ENCODE measurements around the gene DCAF12. TPM values are rescaled to one million over a fixed set of nuclear protein-coding genes. Genes with fewer than 3 reads are reported as not detected.

Gene DCAF12
- total RNA-seq, 2 experiments from 2014 or later, result 5.4 to 5.9 TPM

GRCh38 chr9:34170237-34170991 lies 43.9 kb upstream of the DCAF12 start:
- Histone ChIP-seq H3K27ac (ENCODE audit: low read depth in 1 of 2, low read length in 2 of 2) (no peak overlapping the region), H3K4me1 (ENCODE audit: insufficient read depth, low read length) (peaks cover 15% of the 10 kb centered on the region), H3K4me3 (ENCODE audit: low read length) (no peak overlapping the region), H3K36me3 (ENCODE audit: insufficient read depth, low read length) (no peaks in the 10 kb centered on the region), H3K27me3 (ENCODE audit: control insufficient read depth in 1 of 2, insufficient read depth in 2 of 2, low read length in 2 of 2) (no peaks in the 10 kb centered on the region), H3K9me3 (ENCODE audit: control insufficient read depth in 1 of 2, insufficient read depth in 1 of 2, low read length in 2 of 2) (no peaks in the 10 kb centered on the region)
- peaks cover 14% of the 10 kb centered on the region for H3K4me1 Mint-ChIP-seq (ENCODE audit: low read depth)
- H3K27me3 Mint-ChIP-seq, result no peaks in the 10 kb centered on the region
- intact Hi-C loops (cut with DNase I, micrococcal nuclease), result loop anchor here in 1 of 2 experiments (10.0 kb wide), 1 partner anchor 204 kb away; the partner anchor contains the start of gene MYORG
- CTCF ChIA-PET, result interaction anchor here (0.7 to 1.3 kb wide), 2 partner anchors 41 to 1370 kb away, joined by 3 to 5 read pairs; no protein-coding TSS in a partner anchor
- POLR2A ChIA-PET, result interaction anchor here (0.6 to 1.3 kb wide), 3 partner anchors 9 to 66 kb away, joined by 3 to 7 read pairs (median 4); partner anchors contain the start of gene UBAP1
- no peak for ATAC-seq (ENCODE audit: poor library complexity)
- no peaks in the 10 kb centered on the region for H3K9me3 Mint-ChIP-seq
- DNase-seq, result no peak
- H3K36me3 Mint-ChIP-seq (ENCODE audit: low read depth), result no peaks in the 10 kb centered on the region
- no peak overlapping the region for H3K27ac Mint-ChIP-seq
- H3K4me3 Mint-ChIP-seq, result no peak overlapping the region
- TF ChIP-seq, protein P1, sequence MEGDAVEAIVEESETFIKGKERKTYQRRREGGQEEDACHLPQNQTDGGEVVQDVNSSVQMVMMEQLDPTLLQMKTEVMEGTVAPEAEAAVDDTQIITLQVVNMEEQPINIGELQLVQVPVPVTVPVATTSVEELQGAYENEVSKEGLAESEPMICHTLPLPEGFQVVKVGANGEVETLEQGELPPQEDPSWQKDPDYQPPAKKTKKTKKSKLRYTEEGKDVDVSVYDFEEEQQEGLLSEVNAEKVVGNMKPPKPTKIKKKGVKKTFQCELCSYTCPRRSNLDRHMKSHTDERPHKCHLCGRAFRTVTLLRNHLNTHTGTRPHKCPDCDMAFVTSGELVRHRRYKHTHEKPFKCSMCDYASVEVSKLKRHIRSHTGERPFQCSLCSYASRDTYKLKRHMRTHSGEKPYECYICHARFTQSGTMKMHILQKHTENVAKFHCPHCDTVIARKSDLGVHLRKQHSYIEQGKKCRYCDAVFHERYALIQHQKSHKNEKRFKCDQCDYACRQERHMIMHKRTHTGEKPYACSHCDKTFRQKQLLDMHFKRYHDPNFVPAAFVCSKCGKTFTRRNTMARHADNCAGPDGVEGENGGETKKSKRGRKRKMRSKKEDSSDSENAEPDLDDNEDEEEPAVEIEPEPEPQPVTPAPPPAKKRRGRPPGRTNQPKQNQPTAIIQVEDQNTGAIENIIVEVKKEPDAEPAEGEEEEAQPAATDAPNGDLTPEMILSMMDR (IDR thresholded peaks at IDR 0.05), result no peak

DNA sequence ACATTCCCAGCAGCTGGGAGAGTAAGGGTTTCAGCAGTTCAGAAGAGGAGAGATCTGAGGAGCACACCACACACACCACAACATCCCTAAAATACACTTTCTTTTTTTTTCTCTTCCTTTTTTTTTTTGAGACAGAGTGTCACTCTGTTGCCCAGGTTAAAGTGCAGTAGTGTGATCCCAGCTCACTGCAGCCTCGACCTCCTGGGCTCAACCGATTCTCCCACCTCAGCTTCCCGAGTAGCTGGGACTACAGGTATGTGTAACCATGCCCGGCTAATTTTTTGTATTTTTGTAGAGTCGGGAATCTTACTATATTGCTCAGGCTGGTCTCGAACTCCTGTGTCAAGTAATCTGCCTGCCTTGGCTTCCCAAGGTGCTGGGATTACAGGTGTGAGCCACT lies 42.6 kb upstream of the DCAF12 start:
- Mint-ChIP-seq H3K27ac (no peak overlapping the region), H3K4me3 (no peak overlapping the region), H3K27me3 (no peaks in the 10 kb centered on the region), H3K36me3 (ENCODE audit: low read depth) (no peaks in the 10 kb centered on the region), H3K9me3 (no peaks in the 10 kb centered on the region), H3K4me1 (ENCODE audit: low read depth) (peaks cover 14% of the 10 kb centered on the region)
- ATAC-seq (ENCODE audit: poor library complexity) (no peak), DNase-seq (no peak)
- no peaks in the 10 kb centered on the region for H3K36me3 ChIP-seq (ENCODE audit: insufficient read depth, low read length)
- intact Hi-C loops (cut with DNase I, micrococcal nuclease), result no loop called here
- H3K27ac ChIP-seq (ENCODE audit: low read depth in 1 of 2, low read length in 2 of 2), result no peak overlapping the region
- H3K4me1 ChIP-seq (ENCODE audit: insufficient read depth, low read length), result peaks cover 15% of the 10 kb centered on the region
- POLR2A ChIA-PET, result no interaction called here
- TF ChIP-seq, protein P1 (IDR thresholded peaks at IDR 0.05), result no peak
- CTCF ChIA-PET, result no interaction called here
- no peak overlapping the region for H3K4me3 ChIP-seq (ENCODE audit: low read length)
- H3K27me3 ChIP-seq (ENCODE audit: control insufficient read depth in 1 of 2, insufficient read depth in 2 of 2, low read length in 2 of 2), result no peaks in the 10 kb centered on the region
- H3K9me3 ChIP-seq (ENCODE audit: control insufficient read depth in 1 of 2, insufficient read depth in 1 of 2, low read length in 2 of 2), result no peaks in the 10 kb centered on the region

- H3K36me3 ChIP-seq (ENCODE audit: insufficient read depth, low read length), result no peaks in the 10 kb centered on the region
These were observed 36.9 kb upstream of the DCAF12 start for GRCh38 chr9:34163434-34163833.

More at GRCh38 chr9:34163434-34163833, 36.9 kb upstream of the DCAF12 start:
- DNase-seq, result peak in 1 of 14 experiments; percentile 27
- no peak for ATAC-seq (ENCODE audit: poor library complexity)
- Mint-ChIP-seq H3K36me3 (ENCODE audit: low read depth) (no peaks in the 10 kb centered on the region), H3K9me3 (no peaks in the 10 kb centered on the region), H3K4me1 (ENCODE audit: low read depth) (no peaks in the 10 kb centered on the region), H3K4me3 (no peak overlapping the region), H3K27me3 (no peaks in the 10 kb centered on the region), H3K27ac (no peak overlapping the region)
- TF ChIP-seq, protein P1 (IDR thresholded peaks at IDR 0.05), result no peak
- Histone ChIP-seq H3K4me1 (ENCODE audit: insufficient read depth, low read length) (no peaks in the 10 kb centered on the region), H3K4me3 (ENCODE audit: low read length) (no peak overlapping the region), H3K9me3 (ENCODE audit: control insufficient read depth in 1 of 2, insufficient read depth in 1 of 2, low read length in 2 of 2) (no peaks in the 10 kb centered on the region), H3K27me3 (ENCODE audit: control insufficient read depth in 1 of 2, insufficient read depth in 2 of 2, low read length in 2 of 2) (no peaks in the 10 kb centered on the region), H3K27ac (ENCODE audit: low read depth in 1 of 2, low read length in 2 of 2) (no peak overlapping the region)
- ChIA-PET POLR2A (no interaction called here), CTCF (no interaction called here)
- intact Hi-C loops (cut with DNase I, micrococcal nuclease), result no loop called here

Measured in CD4-positive, alpha-beta T cell (primary cell).